ENCODE results near the gene TRPC6.

The TRPC6 gene

DNA sequence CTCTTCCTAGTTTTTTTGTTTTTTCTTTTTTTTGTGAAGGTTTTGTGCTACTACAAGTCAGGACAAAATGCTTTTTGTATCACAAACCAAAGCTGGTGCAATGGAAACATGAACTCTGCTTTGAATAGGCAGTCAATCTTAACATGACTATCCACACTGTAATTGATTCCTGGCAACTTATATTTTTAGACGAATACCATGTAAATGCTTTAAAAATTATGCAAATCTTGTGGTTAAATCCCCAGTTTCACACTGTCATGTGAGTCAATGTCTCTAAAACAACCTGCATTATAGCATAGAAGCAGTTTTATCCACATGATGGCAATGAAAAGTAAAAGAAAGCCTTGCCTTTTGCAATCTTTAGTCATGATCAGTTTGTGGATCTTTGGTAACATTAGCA, 8.9 kb downstream of the TRPC6 start:
- TF ChIP-seq, protein P1, sequence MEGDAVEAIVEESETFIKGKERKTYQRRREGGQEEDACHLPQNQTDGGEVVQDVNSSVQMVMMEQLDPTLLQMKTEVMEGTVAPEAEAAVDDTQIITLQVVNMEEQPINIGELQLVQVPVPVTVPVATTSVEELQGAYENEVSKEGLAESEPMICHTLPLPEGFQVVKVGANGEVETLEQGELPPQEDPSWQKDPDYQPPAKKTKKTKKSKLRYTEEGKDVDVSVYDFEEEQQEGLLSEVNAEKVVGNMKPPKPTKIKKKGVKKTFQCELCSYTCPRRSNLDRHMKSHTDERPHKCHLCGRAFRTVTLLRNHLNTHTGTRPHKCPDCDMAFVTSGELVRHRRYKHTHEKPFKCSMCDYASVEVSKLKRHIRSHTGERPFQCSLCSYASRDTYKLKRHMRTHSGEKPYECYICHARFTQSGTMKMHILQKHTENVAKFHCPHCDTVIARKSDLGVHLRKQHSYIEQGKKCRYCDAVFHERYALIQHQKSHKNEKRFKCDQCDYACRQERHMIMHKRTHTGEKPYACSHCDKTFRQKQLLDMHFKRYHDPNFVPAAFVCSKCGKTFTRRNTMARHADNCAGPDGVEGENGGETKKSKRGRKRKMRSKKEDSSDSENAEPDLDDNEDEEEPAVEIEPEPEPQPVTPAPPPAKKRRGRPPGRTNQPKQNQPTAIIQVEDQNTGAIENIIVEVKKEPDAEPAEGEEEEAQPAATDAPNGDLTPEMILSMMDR (IDR thresholded peaks at IDR 0.05; ENCODE audit: control insufficient read depth, insufficient read depth, low read depth, low read length, missing control alignments), result no peak
- no peak overlapping the region for H3K4me3 ChIP-seq (ENCODE audit: control insufficient read depth, low read depth, low read length)
- no peak for DNase-seq (ENCODE audit: low read depth)

GRCh38 chr11:101567071-101567470, 16.7 kb downstream of the TRPC6 start:
- H3K4me3 ChIP-seq (ENCODE audit: control insufficient read depth, low read depth, low read length), result no peak overlapping the region
- TF ChIP-seq, protein P1 (IDR thresholded peaks at IDR 0.05; ENCODE audit: control insufficient read depth, insufficient read depth, low read depth, low read length, missing control alignments), result no peak
- no peak for DNase-seq (ENCODE audit: low read depth)

DNA sequence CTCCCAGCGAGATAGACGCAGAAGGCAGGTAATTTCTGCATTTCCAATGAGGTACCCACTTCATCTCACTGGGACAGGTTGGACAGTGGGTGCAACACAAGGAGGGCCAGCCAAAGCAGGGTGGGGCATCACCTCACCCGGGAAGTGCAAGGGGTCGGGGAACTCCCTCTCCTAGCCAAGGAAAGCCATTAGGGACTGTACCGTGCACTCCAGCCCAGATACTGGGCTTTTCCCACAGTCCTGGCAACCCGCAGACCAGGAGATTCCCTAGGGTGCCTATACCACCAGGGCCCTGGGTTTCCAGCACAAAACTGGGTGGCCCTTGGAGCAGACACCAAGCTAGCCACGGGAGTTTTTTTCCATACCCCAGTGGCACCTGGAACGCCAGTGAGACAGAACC, 17.2 kb downstream of the TRPC6 start:
- no peak for DNase-seq (ENCODE audit: low read depth)
- TF ChIP-seq, protein P1 (IDR thresholded peaks at IDR 0.05; ENCODE audit: control insufficient read depth, insufficient read depth, low read depth, low read length, missing control alignments), result no peak
- no peak overlapping the region for H3K4me3 ChIP-seq (ENCODE audit: control insufficient read depth, low read depth, low read length)

DNA sequence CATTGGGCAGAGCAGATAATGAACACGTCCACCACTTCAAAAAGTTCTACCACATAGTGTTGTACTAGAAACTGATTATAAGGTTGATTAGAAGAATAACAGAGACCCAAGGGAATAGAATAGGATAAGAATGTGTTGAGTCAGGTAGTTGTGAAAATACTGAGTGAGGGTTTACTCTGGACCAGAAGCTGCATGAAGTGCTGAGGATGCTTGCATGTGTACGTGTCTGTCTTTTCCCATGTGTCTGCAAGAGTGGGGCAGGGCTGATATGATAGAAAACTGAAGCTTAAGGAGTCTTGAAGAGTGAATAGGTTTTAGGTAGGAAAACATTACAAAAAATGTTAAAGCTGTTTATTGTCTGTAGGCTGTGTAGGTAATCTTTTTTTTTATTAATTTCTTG, 20.6 kb downstream of the TRPC6 start:
- H3K4me3 ChIP-seq (ENCODE audit: control insufficient read depth, low read depth, low read length), result no peak overlapping the region
- no peak for DNase-seq (ENCODE audit: low read depth)
- TF ChIP-seq, protein P1 (IDR thresholded peaks at IDR 0.05; ENCODE audit: control insufficient read depth, insufficient read depth, low read depth, low read length, missing control alignments), result no peak

- no peak for DNase-seq (ENCODE audit: low read depth)
- TF ChIP-seq, protein P1 (IDR thresholded peaks at IDR 0.05; ENCODE audit: control insufficient read depth, insufficient read depth, low read depth, low read length, missing control alignments), result no peak
- H3K4me3 ChIP-seq (ENCODE audit: control insufficient read depth, low read depth, low read length), result no peak overlapping the region
These were observed 28.4 kb downstream of the TRPC6 start for GRCh38 chr11:101555366-101555765.

DNA sequence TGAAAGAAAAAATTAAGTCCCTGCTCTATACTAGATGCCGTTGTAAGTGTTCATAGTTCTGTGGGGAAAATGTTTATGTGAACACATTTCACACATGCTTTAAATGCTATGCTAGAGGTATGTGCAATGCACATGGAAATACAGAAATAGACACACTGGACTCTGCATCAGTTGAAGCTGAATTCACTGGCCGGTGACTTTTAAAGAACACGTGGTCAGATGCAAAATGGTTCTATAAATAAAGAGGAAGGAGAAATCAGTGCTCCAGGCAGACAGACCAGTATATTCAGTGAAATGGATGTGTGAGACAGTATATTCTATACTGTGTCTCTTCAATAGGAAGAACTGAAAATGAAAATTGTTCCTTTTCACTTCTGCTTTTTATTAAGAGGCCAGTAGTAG, 29.9 kb downstream of the TRPC6 start:
- no peak for DNase-seq (ENCODE audit: low read depth)

More for the DNA sequence above, 29.9 kb downstream of the TRPC6 start:
- TF ChIP-seq, protein P1 (IDR thresholded peaks at IDR 0.05; ENCODE audit: control insufficient read depth, insufficient read depth, low read depth, low read length, missing control alignments), result no peak
- no peak overlapping the region for H3K4me3 ChIP-seq (ENCODE audit: control insufficient read depth, low read depth, low read length)
